GM18526 (cell line): ENCODE data around the gene WWTR1.

Source experiments
- POLR2A ChIP-seq: IDR thresholded peaks from 3 replicates; pipeline ENCODE4 v1.6.1; 2011; ENCODE audit not compliant: insufficient read length; ENCODE audit errors: extremely low read depth

WWTR1 gene

GRCh38 chr3:149615731-149616221 lies 42.0 kb downstream of the WWTR1 start:
- no peak for TF ChIP-seq POLR2A

GRCh38 chr3:149613988-149614387 lies 43.8 kb downstream of the WWTR1 start:
- no peak for TF ChIP-seq POLR2A

- TF ChIP-seq POLR2A, result no peak
Observed at GRCh38 chr3:149612456-149612855, 45.4 kb downstream of the WWTR1 start.

- TF ChIP-seq POLR2A, result no peak
Observed at GRCh38 chr3:149611149-149611548, 46.7 kb downstream of the WWTR1 start.

GRCh38 chr3:149610351-149611105 lies 47.3 kb downstream of the WWTR1 start:
- no peak for TF ChIP-seq POLR2A

GRCh38 chr3:149609595-149609994 lies 48.2 kb downstream of the WWTR1 start:
- no peak for TF ChIP-seq POLR2A

GRCh38 chr3:149608987-149609386 lies 48.8 kb downstream of the WWTR1 start:
- TF ChIP-seq POLR2A, result no peak

- TF ChIP-seq POLR2A, result no peak
Observed at GRCh38 chr3:149605902-149606301, 51.9 kb downstream of the WWTR1 start.

GRCh38 chr3:149604125-149604875 lies 53.5 kb downstream of the WWTR1 start:
- TF ChIP-seq POLR2A, result no peak

- TF ChIP-seq POLR2A, result no peak
Observed at GRCh38 chr3:149603126-149604074, 54.4 kb downstream of the WWTR1 start.

- no peak for TF ChIP-seq POLR2A
Observed at GRCh38 chr3:149600634-149601033, 57.2 kb downstream of the WWTR1 start.

GRCh38 chr3:149599236-149599635 lies 58.6 kb downstream of the WWTR1 start:
- no peak for TF ChIP-seq POLR2A

- TF ChIP-seq POLR2A, result no peak
Observed at GRCh38 chr3:149596134-149596770, 61.6 kb downstream of the WWTR1 start.

- TF ChIP-seq POLR2A, result no peak
Observed at GRCh38 chr3:149593418-149594160, 64.2 kb downstream of the WWTR1 start.
